Stimulated activated CD8-positive, alpha-beta memory T cell treated with anti-CD3 and anti-CD28 coated beads, Interleukin-7, amount 100 ng/mL, for 1 hour (primary cell): ENCODE measurements around the gene GJD3.

Experiments used
- DNase-seq, 2 donors: peaks; one replicate each; pipeline ENCODE4 v3.0.0-alpha.2; 2020; ENCODE audit warnings: low read depth in 2 of 2

Gene GJD3

DNA sequence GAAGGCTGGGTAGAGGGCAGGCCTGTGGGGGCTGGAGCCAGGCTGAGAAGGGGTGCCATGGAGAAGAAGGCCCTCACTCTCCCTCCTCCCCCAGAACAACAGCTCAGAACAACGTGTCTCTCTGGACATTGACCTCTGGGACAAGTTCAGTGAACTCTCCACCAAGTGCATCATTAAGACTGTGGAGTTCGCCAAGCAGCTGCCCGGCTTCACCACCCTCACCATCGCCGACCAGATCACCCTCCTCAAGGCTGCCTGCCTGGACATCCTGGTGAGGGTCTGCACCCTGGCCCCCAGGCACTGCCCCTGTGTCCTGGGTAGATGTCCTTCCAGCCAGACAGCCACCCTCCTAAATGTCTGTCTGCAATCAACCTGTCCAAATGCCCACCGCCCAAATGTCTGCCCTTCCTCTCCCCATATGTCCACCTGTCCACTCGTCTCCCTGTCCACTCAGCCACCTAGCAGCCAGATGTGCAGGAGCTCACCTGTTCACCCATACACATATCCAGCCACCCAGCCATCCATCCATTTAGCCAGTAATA lies 12.2 kb downstream of the GJD3 start:
- no peak for DNase-seq

DNA sequence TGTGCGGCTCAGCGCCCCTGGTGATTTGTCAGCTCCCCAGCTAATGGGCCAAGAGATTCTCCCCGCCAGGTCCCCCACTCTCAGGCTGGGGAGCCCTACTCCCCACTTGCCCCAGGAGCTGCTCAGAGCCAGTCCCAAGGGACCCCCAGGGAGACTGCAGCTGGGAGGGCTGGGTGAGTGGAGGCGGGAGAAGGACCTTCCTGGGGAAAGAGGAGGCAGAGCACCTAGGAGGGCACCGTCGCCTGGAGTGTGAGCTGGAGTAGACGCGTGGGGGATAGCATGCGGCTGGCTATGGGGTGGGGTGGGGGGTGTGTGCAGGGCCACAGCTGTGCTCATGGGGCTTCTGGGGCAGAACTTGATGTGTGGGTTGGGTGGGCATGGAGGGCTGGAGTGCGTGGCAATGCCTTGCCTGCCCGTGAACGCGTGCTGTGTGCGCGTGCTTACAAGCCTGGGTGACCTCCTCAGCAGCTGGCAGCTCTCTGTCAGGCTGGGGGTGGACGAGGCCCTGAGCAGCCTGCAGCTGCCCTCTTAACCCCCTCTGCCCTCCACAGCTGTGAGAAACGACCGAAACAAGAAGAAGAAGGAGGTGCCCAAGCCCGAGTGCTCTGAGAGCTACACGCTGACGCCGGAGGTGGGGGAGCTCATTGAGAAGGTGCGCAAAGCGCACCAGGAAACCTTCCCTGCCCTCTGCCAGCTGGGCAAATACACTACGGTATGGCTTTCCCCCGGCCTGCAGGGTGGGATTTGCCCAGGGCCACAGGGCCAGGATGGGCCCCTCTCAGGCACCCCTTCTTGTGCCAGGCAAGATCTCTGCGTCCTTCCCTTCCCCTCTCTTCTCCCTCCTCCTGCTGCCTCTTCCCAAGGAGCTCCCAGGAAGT lies 12.9 kb downstream of the GJD3 start:
- DNase-seq: no peak

DNA sequence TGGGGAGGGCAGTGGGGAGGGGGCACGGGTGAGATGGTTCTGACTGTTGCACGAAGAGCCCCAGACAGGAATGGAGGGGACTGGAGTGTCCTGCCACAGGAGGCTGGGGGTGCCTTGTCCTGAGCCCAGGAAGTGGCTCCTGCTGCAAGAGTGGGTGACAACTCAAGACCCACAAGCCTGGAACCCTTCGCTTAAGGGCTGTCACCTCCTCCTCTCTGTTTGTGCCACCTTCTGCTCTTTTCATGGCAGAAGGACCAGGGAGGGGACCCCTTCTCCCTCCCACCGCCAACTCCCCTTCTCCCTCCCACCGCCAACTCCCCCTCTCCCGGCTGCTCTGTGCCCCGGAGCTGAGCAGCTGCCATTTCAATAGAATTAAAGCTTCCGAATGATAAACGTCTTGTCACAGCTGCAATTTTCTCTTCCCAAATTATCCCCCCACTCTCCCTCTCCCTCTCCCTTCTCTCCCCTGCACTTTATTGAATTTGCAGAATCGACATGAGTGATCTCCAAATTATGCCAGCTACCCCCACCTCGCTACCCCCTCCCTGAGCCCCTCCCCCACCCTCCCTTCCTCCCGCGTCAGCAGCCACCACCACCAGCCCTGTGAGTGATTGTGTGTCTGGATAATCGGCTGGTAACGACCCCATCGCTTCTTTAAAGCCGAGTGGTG lies 13.7 kb downstream of the GJD3 start:
- DNase-seq: no peak

DNA sequence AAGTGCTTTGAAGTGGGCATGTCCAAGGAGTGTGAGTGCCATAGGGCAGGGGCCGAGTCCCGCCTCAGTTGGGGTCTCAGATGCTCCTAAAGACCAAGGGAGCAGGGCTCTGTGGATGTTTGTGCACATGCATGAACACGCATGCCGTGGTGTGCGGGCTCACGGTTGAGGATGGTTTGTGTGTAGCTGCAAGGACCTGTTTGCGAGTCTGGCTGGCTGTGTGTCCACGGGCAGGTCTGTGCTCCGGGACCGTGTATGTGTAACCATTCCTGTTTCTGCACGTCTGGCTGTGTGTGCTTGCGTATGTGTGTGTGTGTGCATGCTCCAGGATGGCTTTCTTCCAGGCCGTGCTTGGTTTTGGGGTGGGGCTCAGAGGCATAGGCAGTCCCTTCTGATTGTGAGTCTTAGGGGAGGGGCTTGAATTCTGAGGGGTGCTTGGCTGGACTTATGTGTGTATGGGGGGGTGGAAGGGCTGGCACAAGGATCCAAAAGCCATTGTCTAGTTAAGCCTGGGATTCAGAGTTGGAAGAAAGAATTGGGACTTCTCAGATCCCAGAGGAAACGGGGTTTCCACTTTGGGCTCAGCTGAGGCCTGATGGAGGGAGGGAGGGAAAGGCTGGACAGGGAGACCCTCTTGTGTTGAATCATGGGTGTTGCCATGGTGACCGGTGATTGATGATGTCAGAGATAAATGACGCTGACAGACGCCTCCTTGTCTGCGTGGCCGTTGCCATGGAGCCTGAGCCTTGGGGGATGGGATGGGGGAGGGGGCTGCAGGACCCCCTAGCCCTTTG lies 14.4 kb downstream of the GJD3 start:
- no peak for DNase-seq

DNA sequence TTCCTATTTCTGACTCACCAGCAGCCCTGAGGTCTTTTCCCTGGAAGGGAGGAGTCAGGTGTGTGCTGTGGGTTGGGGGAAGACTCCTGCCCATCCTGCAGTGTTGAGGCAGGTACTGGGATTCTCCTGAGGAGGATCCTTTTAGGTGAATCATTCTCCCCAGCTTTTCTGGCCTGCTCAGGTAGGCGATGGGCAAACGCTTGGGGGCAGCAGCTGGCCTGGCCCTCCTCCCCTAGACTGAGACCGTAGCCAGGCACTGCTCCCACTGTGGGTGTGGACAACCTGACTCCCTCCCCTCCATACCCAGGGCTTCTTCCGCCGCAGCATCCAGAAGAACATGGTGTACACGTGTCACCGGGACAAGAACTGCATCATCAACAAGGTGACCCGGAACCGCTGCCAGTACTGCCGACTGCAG lies 15.1 kb downstream of the GJD3 start:
- DNase-seq: no peak

DNA sequence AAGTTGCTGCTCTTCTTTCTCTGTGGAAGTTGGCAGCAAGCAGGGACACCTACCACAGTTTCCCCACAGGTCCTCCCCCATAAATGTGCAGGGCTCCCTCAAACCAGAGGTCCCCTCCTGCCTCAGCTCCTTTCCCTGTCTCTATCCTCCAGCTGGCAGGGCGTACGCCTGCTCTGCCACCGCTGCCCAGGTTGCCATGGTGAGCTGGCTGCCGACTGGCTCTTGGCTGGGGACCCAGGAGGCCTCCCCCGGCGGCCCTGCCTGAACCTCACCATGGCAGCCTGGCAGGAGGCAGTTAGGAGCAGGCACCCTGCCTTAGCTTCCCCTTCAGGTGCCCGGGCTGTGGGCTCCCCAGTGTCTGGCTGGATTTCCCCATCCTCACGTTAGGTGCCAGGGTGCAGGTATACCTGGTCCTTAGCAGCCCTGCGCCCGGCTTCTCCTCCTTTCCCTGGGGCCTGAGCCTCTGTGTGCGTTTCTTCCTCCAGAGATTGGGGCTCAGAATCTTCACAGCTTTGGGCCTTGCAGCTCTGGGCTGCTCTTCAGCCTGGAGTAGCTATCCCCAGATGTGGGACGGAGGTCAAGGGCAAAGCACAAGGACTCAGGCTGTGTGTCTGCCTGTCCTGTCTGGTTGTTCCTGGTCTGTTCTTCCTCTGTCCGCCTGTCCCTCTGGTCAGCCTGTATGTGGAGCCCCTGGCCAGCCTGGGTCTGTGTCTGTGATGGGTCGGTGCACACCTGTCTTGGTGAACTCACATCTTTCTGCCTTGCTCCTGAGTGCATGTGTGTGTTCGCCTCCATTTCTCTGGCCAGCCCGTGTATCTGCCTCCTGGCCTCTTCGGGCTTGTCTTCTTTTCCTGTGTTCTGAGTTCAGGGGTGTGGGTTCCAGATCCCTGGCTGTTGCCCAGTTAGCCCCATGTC lies 15.7 kb downstream of the GJD3 start:
- DNase-seq: no peak

DNA sequence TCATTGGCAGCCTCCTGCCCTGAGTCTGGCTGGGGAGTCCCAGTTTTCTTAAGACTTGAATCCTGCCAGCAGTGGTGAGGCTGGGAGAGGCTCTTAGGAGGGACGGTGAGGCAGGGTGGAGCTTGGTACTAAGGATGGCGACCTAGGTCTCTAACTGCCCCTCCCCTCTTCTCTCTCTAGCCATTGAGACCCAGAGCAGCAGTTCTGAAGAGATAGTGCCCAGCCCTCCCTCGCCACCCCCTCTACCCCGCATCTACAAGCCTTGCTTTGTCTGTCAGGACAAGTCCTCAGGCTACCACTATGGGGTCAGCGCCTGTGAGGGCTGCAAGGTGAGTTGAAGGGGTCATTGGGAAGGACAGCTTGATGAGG lies 16.4 kb downstream of the GJD3 start:
- DNase-seq: no peak

DNA sequence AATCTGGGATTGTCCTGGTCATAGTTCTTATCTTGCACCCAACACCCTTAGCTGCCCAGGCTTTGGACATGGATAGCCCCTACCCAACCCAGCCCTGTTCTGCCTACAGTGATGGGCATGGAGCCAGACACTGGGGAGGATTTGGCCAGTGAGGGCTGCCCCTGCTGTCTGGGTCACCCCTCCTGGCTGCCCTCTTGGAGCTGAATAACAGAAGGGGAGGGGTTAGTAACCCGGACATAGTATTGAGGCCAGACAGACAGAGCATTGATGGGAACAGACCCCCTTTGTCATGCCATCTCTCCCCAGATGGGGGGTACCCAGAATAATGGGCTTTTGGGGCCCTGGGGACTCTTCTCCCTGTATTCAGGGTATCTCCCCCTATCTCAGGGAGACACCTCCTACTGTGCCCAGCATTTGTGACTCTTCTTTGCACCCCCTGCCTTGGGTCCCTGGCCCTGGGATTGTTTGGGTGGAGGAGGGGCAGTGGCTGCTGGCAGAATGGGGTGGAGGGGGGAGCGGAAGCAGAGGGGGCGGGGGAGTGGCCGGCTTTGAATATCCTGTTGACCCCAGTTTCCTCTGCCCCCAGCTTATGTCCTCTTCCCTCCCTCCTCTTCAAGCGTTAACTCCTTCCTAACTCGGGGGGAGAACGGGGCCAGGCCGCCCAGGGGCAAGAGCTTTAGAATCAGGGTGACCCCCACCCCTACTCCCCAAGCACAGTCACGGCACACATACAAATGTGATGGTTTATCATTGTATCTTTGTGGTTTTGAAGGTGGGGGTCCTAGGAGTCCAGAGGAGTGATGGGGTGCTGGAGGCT lies 17.0 kb downstream of the GJD3 start:
- DNase-seq: no peak

DNA sequence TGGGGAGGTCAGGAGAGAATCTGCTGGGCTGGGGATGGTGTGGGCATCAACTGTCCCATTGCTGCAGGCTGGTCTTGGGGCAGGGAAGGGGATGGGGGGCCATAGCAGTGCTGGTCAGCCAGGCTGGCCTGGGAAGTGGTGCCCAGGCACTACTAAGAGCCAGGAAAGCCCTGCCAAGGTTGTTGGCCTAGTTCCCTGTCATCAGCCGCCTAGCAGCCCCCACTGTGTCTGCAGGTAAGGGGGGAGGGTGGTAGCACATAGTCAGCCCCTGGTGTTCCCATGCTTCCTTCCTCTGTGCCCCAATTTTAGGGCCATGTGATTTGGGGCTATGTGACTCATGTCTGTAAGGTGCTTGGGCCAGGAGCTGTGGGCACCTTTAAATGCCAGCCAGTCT lies 17.8 kb downstream of the GJD3 start:
- DNase-seq: no peak

DNA sequence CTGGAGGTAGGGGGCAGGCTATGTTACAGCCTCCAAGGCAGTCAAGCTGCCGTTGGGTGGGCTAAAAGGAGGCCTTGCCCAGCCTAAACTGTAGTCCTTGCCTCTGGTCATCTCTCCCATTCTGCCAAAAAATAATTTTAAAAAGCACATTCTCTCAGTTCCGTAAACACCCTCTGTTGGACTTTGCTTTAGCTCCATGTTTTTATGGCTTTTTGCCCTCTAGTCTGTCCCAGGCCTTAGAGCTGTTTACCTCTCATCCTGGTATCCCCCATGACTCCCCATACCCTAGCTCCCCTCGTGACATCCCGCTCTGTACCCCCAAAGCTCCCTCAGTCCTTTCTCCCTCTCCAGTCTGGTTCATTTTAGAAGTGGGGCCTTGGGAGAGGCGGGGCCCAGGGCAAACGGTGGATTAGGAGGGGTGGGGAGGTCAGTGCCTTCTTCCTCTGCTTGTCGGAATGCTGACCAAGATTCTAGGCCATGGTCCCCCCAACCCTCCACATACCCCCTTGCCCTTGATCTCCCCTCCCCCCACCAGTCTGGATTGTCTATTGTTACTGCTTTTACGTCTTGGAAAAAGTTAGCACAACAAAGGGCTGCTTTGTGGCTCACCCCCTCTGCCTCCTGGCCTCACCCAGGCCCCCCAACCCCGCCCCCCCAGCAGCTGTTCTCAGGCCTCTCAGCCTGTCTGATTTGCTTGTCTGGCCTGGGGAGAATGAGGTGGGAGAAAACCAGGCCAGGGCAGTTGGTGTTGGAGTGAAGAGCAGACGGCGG lies 18.4 kb downstream of the GJD3 start:
- DNase-seq: no peak

DNA sequence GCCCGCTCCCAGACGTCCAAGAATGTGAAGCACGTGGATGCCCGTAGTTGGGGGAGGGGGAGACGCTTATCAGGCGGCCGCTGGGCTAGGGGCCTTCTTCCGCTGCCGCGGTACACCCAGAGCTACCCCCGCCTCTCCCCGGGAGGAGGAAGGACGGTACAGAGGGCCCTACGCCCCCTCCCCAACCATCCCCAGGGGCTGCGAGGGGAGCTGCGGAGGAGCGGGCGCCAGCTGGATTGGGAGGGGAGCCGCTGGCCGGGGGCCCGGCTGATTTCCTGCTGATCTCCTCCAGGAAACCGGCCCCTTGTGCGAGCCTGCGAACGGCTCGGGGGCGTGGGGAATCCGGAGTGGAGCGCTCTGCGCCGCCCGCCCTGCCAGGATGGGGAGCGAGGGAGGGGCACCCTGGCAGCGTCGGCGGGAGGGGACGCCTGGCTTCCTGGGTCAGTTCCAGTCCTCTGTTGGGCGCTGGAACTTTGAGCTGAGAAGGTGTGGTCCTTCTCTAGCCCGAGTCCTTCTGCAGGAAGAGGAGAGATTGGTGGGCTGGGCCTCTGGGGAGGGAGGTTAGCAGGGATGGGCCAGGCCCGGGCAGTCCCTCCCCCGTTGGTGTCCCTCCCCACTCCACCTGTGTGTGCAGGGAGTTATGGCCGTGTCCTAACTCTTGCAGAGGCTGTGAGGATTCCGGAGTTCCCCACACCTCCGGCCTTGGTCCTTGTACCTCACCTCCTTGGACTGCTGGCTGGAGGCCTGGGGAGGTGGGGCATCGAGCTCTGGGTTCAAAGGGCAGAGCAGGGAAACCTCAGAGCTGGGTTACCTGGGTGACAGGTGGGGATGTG lies 19.2 kb downstream of the GJD3 start:
- DNase-seq: no peak

DNA sequence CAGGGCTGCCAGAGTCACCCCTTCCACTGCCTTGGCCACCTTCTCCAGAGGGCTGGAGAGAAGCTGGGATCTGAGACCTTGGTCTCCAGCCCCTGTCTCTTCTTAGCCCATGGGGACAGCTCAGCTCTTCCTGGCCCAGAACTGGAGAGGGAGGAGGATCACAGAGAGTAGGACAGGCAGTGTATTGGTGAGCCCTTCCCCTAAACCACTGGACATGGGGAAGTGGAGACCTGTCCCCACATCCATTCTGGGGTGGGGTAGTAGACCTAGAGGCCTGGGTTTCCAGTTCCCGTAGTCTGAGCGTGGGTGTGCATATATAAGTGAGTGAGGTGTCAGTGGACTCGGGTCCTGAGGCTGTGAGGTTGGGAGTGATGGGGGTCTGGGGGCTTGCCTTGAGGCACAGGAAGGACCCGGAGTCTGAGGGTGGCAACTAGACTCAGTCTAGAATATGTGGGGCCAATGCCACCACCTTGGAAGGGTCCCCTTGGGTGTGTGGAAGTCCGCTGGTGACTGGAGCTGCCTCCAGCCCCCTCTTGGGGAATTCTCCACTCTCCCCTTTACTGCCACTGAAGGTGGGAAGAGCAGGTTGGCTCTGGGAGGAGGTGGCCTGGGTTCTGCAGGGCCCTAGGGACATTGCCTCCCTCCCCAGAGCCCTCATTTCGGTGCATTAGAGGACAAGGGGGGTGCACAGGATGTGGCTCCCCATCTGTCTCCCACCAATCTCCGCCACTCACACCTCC lies 19.9 kb downstream of the GJD3 start:
- DNase-seq: no peak

DNA sequence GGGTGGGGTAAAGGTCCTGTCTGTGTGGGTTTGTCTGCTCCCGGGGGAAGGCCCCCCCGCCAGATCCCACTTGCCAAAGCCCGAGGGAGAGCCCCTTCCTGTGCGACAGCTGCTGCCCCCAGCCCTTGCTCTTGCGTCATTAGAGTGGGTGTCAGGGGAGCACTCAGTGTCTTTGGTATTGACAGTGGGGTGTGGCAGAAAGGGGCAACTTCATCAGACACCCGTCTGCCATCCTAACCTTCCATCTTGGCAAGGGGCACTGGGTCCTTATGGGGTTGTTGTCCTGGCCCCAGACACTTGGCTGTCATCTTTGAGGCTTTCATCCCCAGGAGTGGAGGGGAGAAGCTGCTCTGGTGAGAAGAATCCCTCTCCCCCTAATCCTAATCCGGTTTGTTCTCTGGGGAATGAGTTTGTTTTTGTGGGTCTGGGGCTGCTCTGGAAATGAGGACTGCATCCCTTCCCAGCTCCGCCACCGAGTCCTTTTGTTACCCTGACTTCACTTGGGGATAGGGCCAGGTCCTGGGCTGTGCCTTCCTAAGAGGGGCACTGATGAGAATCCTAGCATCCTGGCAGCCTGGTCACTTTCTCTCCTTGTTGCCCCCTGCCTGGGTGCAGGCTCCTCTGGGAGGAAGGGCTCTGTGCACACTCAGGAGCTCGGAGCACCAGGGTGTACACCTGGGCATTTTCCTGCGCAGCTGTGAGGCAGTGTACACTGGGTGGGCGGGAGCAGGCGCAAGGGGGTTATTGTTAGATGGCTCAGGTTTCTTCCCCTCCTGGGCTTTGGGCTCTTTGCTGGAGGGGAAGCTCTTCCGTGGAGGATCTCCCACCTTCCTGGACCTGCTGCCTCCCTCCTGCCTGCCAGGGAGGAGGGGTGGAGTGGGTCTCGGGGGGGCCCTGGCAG lies 21.1 kb downstream of the GJD3 start:
- DNase-seq: no peak

DNA sequence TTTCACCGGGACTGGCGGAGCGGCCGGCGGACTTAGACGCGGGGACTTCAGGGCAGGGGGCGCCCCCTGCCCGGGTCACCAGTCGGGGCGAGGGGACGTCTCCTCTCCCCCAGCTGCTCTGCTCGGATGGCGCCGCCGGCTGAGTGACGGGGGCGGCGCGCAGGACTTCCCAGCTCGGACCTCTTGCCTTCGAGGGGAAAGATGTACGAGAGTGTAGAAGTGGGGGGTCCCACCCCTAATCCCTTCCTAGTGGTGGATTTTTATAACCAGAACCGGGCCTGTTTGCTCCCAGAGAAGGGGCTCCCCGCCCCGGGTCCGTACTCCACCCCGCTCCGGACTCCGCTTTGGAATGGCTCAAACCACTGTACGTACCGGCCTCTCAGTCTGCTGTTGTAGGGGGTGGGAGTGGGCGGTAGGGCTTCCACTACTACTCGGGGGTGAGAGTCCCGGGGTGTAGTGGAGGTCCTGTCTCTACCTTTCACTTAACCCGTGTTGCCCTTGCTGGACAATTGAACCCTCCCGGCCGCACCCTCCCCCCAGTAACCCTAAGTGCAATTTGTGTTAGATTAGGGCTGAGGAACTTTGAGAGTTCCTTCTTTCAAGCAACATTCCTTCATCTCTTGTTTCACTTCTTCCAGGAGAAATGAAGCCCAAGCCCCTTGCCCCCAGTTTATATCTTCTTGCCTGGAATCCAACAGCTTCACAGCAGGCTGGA lies 21.9 kb downstream of the GJD3 start:
- DNase-seq: no peak

DNA sequence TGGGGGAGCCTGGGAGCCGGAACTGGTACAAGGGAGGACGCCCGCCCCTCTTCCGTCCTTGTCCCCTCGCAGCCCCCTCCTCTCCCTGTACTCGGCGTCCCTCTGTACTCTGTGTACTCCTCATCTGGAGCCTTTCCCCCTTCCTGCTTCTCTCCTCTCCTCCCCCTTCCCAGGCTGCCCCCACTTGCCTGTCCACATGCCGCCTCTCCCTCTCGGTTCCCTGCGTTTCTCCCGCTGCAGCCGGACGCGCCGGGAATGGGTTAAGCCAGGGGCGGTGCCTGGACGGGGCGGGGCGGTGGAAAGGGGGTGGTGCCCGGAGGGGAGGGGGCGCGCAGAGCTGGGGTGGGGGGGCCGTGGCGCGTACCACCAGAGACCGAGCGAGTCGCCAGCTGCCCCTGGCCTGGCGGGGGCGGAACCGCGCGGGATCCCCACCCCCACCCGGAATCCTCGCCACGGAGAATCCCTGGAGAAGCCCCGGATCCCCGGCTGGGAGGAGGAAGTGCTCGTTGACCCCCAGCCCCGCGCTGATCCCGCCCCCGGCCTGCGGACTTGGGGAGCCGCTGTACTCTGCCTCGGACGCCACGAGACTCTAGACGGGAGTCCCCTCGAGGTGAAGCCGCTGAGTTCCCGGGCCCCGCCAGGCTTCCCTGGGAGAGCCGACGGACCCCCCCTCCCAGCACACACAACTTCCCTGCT lies 22.6 kb downstream of the GJD3 start:
- no peak for DNase-seq
